ENCODE measurements around the gene NAPG.

NAPG gene

DNA sequence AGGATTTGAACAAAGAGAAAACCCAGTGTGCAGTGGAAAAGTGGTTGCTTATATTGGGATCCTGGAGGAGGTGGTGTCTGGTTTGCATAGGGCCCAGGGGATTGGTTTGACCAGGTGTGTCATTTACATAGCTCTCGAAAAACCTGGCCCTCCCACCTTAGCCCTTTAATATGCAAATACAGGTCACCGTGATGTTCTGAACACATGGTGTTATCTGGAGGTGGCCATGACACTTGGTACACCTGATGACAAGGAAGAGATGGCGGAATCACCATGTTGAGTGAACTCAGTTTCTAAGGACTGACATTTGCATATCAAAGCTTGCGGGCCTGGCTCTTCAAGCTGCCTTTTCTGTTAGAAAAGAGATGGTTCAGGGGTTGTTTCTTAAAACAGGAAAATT, 2.3 kb upstream of the NAPG start:
- Histone ChIP-seq H3K36me3 (ENCODE audit: control insufficient read depth in 2 of 2, insufficient read depth in 2 of 2, low read length in 2 of 2) (no peaks in the 10 kb centered on the region), H3K27ac (ENCODE audit: low read depth in 2 of 2, low read length in 2 of 2) (no peak overlapping the region), H3K9ac (ENCODE audit: low read depth in 1 of 2, low read length in 2 of 2) (no peak overlapping the region), H3K4me3 (ENCODE audit: low read length in 2 of 2) (no peak overlapping the region), H3K9me3 (ENCODE audit: control insufficient read depth in 2 of 2, low read length in 2 of 2) (no peaks in the 10 kb centered on the region), H3K27me3 (ENCODE audit: control insufficient read depth in 2 of 2, insufficient read depth in 2 of 2, low read length in 2 of 2) (no peaks in the 10 kb centered on the region), H3K4me1 (ENCODE audit: control insufficient read depth in 2 of 2, insufficient read depth in 2 of 2, low read length in 2 of 2) (peaks cover 7 to 17% of the 10 kb centered on the region in 2 donors)

GRCh38 chr18:10524507-10525370, 1.1 kb upstream of the NAPG start:
- Histone ChIP-seq H3K4me1 (ENCODE audit: control insufficient read depth in 2 of 2, insufficient read depth in 2 of 2, low read length in 2 of 2) (peaks cover 7 to 17% of the 10 kb centered on the region in 2 donors), H3K27me3 (ENCODE audit: control insufficient read depth in 2 of 2, insufficient read depth in 2 of 2, low read length in 2 of 2) (no peaks in the 10 kb centered on the region), H3K9ac (ENCODE audit: low read depth in 1 of 2, low read length in 2 of 2) (no peak overlapping the region), H3K9me3 (ENCODE audit: control insufficient read depth in 2 of 2, low read length in 2 of 2) (no peaks in the 10 kb centered on the region), H3K4me3 (ENCODE audit: low read length in 2 of 2) (peak overlapping the region; percentile 87 to 97), H3K36me3 (ENCODE audit: control insufficient read depth in 2 of 2, insufficient read depth in 2 of 2, low read length in 2 of 2) (no peaks in the 10 kb centered on the region), H3K27ac (ENCODE audit: low read depth in 2 of 2, low read length in 2 of 2) (no peak overlapping the region)

GRCh38 chr18:10525371-10525691, 496 bp upstream of the NAPG start:
- Histone ChIP-seq H3K9ac (ENCODE audit: low read depth in 1 of 2, low read length in 2 of 2) (no peak overlapping the region), H3K9me3 (ENCODE audit: control insufficient read depth in 2 of 2, low read length in 2 of 2) (no peaks in the 10 kb centered on the region), H3K4me3 (ENCODE audit: low read length in 2 of 2) (peak overlapping the region; percentile 87 to 97), H3K27me3 (ENCODE audit: control insufficient read depth in 2 of 2, insufficient read depth in 2 of 2, low read length in 2 of 2) (no peaks in the 10 kb centered on the region), H3K27ac (ENCODE audit: low read depth in 2 of 2, low read length in 2 of 2) (peak overlapping the region in 1 of 2 donors; percentile 85), H3K36me3 (ENCODE audit: control insufficient read depth in 2 of 2, insufficient read depth in 2 of 2, low read length in 2 of 2) (no peaks in the 10 kb centered on the region), H3K4me1 (ENCODE audit: control insufficient read depth in 2 of 2, insufficient read depth in 2 of 2, low read length in 2 of 2) (peaks cover 7 to 17% of the 10 kb centered on the region in 2 donors)

- peak overlapping the region; percentile 84 to 85 for H3K27ac ChIP-seq (ENCODE audit: low read depth in 2 of 2, low read length in 2 of 2)
- H3K27me3 ChIP-seq (ENCODE audit: control insufficient read depth in 2 of 2, insufficient read depth in 2 of 2, low read length in 2 of 2), result no peaks in the 10 kb centered on the region
- H3K36me3 ChIP-seq (ENCODE audit: control insufficient read depth in 2 of 2, insufficient read depth in 2 of 2, low read length in 2 of 2), result no peaks in the 10 kb centered on the region
- H3K9me3 ChIP-seq (ENCODE audit: control insufficient read depth in 2 of 2, low read length in 2 of 2), result no peaks in the 10 kb centered on the region
- H3K4me3 ChIP-seq (ENCODE audit: low read length in 2 of 2), result peak overlapping the region; percentile 87 to 97
- H3K9ac ChIP-seq (ENCODE audit: low read depth in 1 of 2, low read length in 2 of 2), result peak overlapping the region; percentile 70 to 88
- peaks cover 7 to 17% of the 10 kb centered on the region in 2 donors for H3K4me1 ChIP-seq (ENCODE audit: control insufficient read depth in 2 of 2, insufficient read depth in 2 of 2, low read length in 2 of 2)
These were observed 728 bp downstream of the NAPG start for GRCh38 chr18:10526561-10526949.

DNA sequence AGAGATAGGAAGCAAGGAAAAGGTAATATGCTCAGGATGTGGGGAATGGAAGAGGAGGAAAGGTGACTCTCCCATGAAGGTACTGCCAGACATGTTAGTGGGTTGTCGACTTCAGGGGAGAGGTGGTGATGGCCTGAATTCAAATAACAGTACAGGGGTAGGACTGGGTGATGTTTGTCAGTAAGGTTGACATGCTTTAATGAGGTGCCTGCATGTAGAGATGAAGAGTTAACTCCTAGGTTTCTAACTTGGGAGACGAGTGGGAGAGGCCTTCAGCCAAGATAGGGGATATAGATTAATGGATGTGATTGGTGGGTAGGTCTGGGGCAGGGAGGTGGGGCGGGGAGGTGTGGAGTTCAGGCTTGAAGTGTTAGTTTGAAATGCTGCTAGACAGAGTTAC, 2.6 kb downstream of the NAPG start:
- Histone ChIP-seq H3K27ac (ENCODE audit: low read depth in 2 of 2, low read length in 2 of 2) (no peak overlapping the region), H3K9me3 (ENCODE audit: control insufficient read depth in 2 of 2, low read length in 2 of 2) (no peaks in the 10 kb centered on the region), H3K4me1 (ENCODE audit: control insufficient read depth in 2 of 2, insufficient read depth in 2 of 2, low read length in 2 of 2) (peaks cover 7 to 17% of the 10 kb centered on the region in 2 donors), H3K36me3 (ENCODE audit: control insufficient read depth in 2 of 2, insufficient read depth in 2 of 2, low read length in 2 of 2) (no peaks in the 10 kb centered on the region), H3K27me3 (ENCODE audit: control insufficient read depth in 2 of 2, insufficient read depth in 2 of 2, low read length in 2 of 2) (no peaks in the 10 kb centered on the region), H3K4me3 (ENCODE audit: low read length in 2 of 2) (no peak overlapping the region), H3K9ac (ENCODE audit: low read depth in 1 of 2, low read length in 2 of 2) (no peak overlapping the region)

DNA sequence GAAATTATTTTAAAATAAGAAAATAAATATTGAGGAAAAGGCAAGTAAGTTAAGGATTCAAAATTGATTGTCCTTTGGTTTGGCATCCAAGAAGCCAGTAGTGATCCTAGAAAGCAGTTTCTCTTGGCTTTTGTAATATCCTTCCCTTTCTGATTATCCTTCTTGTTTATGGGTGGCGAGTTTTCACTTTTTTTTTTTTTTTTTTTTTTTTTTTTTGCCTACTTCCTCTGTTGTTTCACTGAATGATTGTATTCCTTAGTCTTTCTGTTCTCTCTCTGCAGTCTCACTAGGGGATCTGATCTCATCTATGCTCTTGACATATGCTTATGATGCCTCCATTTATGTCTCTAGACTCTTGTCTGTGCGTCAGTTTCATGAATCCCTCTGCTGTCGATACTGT, 4.2 kb downstream of the NAPG start:
- H3K27ac ChIP-seq (ENCODE audit: low read depth in 2 of 2, low read length in 2 of 2), result no peak overlapping the region
- no peak overlapping the region for H3K9ac ChIP-seq (ENCODE audit: low read depth in 1 of 2, low read length in 2 of 2)
- H3K4me1 ChIP-seq (ENCODE audit: control insufficient read depth in 2 of 2, insufficient read depth in 2 of 2, low read length in 2 of 2), result peaks cover 7 to 17% of the 10 kb centered on the region in 2 donors
- no peaks in the 10 kb centered on the region for H3K9me3 ChIP-seq (ENCODE audit: control insufficient read depth in 2 of 2, low read length in 2 of 2)
- no peaks in the 10 kb centered on the region for H3K27me3 ChIP-seq (ENCODE audit: control insufficient read depth in 2 of 2, insufficient read depth in 2 of 2, low read length in 2 of 2)
- no peak overlapping the region for H3K4me3 ChIP-seq (ENCODE audit: low read length in 2 of 2)
- no peaks in the 10 kb centered on the region for H3K36me3 ChIP-seq (ENCODE audit: control insufficient read depth in 2 of 2, insufficient read depth in 2 of 2, low read length in 2 of 2)

DNA sequence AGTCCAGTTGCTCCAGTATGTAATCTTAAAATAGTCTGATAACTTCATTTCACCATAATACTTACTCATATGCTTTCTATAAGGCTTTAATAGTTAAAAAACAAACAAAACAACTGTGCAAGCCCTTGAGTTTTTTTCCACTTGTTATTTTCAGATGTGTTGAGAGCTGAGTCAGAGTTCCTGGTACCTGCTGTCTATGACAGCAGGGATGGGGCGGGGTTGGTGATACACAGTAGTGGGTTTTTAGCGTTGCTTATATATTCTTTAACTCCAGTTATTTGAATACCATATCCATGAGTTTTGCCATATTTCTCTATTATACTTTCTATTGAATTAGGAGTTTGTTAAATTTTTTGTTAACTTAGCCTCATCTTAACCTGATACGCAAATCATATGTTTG, 5.0 kb downstream of the NAPG start:
- no peak overlapping the region for H3K4me3 ChIP-seq (ENCODE audit: low read length in 2 of 2)
- no peaks in the 10 kb centered on the region for H3K36me3 ChIP-seq (ENCODE audit: control insufficient read depth in 2 of 2, insufficient read depth in 2 of 2, low read length in 2 of 2)
- H3K27ac ChIP-seq (ENCODE audit: low read depth in 2 of 2, low read length in 2 of 2), result no peak overlapping the region
- no peak overlapping the region for H3K9ac ChIP-seq (ENCODE audit: low read depth in 1 of 2, low read length in 2 of 2)
- peaks cover 7 to 14% of the 10 kb centered on the region in 2 donors for H3K4me1 ChIP-seq (ENCODE audit: control insufficient read depth in 2 of 2, insufficient read depth in 2 of 2, low read length in 2 of 2)
- H3K27me3 ChIP-seq (ENCODE audit: control insufficient read depth in 2 of 2, insufficient read depth in 2 of 2, low read length in 2 of 2), result no peaks in the 10 kb centered on the region
- no peaks in the 10 kb centered on the region for H3K9me3 ChIP-seq (ENCODE audit: control insufficient read depth in 2 of 2, low read length in 2 of 2)

DNA sequence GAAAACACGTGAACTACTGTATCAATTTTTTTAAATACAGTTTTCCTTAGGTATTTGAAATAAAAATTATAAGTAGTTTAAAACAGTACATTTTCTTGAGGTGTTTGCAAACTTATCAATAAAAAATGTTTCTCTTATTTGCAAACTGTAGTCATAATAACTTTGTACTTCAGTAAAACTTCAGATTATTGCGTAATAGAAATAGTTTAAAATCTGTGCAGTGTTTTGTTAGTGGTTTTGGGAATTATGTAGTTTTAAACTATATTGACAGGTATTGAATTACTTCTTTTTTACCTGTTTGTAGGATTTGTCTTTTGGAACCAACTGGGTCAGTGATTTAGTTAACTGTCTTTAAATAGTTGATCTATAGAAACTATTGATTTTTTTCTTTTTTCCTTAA, 7.3 kb downstream of the NAPG start:
- no peaks in the 10 kb centered on the region for H3K27me3 ChIP-seq (ENCODE audit: control insufficient read depth in 2 of 2, insufficient read depth in 2 of 2, low read length in 2 of 2)
- H3K4me1 ChIP-seq (ENCODE audit: control insufficient read depth in 2 of 2, insufficient read depth in 2 of 2, low read length in 2 of 2), result peaks cover 0 to 3% of the 10 kb centered on the region in 2 donors
- no peak overlapping the region for H3K4me3 ChIP-seq (ENCODE audit: low read length in 2 of 2)
- no peak overlapping the region for H3K9ac ChIP-seq (ENCODE audit: low read depth in 1 of 2, low read length in 2 of 2)
- H3K36me3 ChIP-seq (ENCODE audit: control insufficient read depth in 2 of 2, insufficient read depth in 2 of 2, low read length in 2 of 2), result no peaks in the 10 kb centered on the region
- H3K9me3 ChIP-seq (ENCODE audit: control insufficient read depth in 2 of 2, low read length in 2 of 2), result no peaks in the 10 kb centered on the region
- H3K27ac ChIP-seq (ENCODE audit: low read depth in 2 of 2, low read length in 2 of 2), result no peak overlapping the region

DNA sequence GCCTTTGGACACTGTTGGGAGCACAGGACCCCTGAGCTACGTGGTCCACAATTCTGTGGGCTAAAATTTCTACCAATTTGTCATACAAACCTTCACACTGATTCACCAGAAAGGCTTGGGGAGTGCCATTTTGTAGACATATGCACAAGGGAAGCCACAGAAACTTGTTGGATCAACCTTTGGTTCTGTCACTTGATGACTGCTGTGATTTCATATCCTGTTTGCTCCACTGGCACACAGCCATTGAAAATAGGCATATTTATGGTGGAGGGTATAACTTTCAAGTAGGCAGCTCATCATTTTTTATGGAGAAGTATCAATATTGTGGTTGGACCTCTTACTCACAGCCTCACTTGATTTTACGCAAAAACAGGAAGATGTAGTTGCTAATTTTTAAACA, 10.5 kb downstream of the NAPG start:
- no peaks in the 10 kb centered on the region for H3K9me3 ChIP-seq (ENCODE audit: control insufficient read depth in 2 of 2, low read length in 2 of 2)
- H3K36me3 ChIP-seq (ENCODE audit: control insufficient read depth in 2 of 2, insufficient read depth in 2 of 2, low read length in 2 of 2), result peaks cover 18 to 19% of the 10 kb centered on the region in 2 donors
- no peaks in the 10 kb centered on the region for H3K27me3 ChIP-seq (ENCODE audit: control insufficient read depth in 2 of 2, insufficient read depth in 2 of 2, low read length in 2 of 2)
- no peak overlapping the region for H3K27ac ChIP-seq (ENCODE audit: low read depth in 2 of 2, low read length in 2 of 2)
- H3K9ac ChIP-seq (ENCODE audit: low read depth in 1 of 2, low read length in 2 of 2), result no peak overlapping the region
- no peak overlapping the region for H3K4me3 ChIP-seq (ENCODE audit: low read length in 2 of 2)
- no peaks in the 10 kb centered on the region for H3K4me1 ChIP-seq (ENCODE audit: control insufficient read depth in 2 of 2, insufficient read depth in 2 of 2, low read length in 2 of 2)

- H3K4me1 ChIP-seq (ENCODE audit: control insufficient read depth in 2 of 2, insufficient read depth in 2 of 2, low read length in 2 of 2), result no peaks in the 10 kb centered on the region
- H3K9me3 ChIP-seq (ENCODE audit: control insufficient read depth in 2 of 2, low read length in 2 of 2), result no peaks in the 10 kb centered on the region
- no peaks in the 10 kb centered on the region for H3K27me3 ChIP-seq (ENCODE audit: control insufficient read depth in 2 of 2, insufficient read depth in 2 of 2, low read length in 2 of 2)
- peaks cover 22 to 26% of the 10 kb centered on the region in 2 donors for H3K36me3 ChIP-seq (ENCODE audit: control insufficient read depth in 2 of 2, insufficient read depth in 2 of 2, low read length in 2 of 2)
- no peak overlapping the region for H3K9ac ChIP-seq (ENCODE audit: low read depth in 1 of 2, low read length in 2 of 2)
- H3K4me3 ChIP-seq (ENCODE audit: low read length in 2 of 2), result no peak overlapping the region
- H3K27ac ChIP-seq (ENCODE audit: low read depth in 2 of 2, low read length in 2 of 2), result no peak overlapping the region
These were observed 11.9 kb downstream of the NAPG start for GRCh38 chr18:10537765-10538164.

Data from mucosa of rectum (tissue), 2 donors.